Pancreas (tissue), 10 donors: Measurements from ENCODE around the gene IRF1. TPM values are rescaled to one million over a fixed set of nuclear protein-coding genes. Genes with fewer than 3 reads are reported as not detected.

Experiments
- ATAC-seq, 4 donors: fragments of 200-7000 bp; cut with Tn5 transposase; one replicate each; pipeline versions ENCODE4 v1.8.0 to v1.9.1; 2020; ENCODE audit warnings: mild to moderate bottlenecking in 4 of 4, moderate library complexity in 4 of 4
- DNase-seq, 6 donors: peaks; one replicate each; pipeline ENCODE4 v3.0.0-alpha.2; 2020
- FAIRE-seq: peaks from 2 replicates; lab custom pipeline; 2012; peaks lifted over from hg19 to GRCh38; lab: Jason Lieb, UNC
- H3K27ac ChIP-seq, 4 donors: fragments of 200-600 bp; sonication (generic); 1 replicate in 3 of 4; 2 replicates in 1 of 4; pipeline versions ENCODE4 v1.5.0 to v1.8.0; 2020
- H3K27me3 ChIP-seq, 4 donors: fragments of 200-600 bp; one replicate each; pipeline ENCODE4 v1.8.0; 2021
- H3K36me3 ChIP-seq, 3 donors: fragments of 200-600 bp; sonication (generic) in 1 of 3; one replicate each; pipeline versions ENCODE4 v1.5.0 to v1.8.0; 2020 to 2021
- H3K4me1 ChIP-seq, 3 donors: fragments of 200-600 bp; one replicate each; pipeline ENCODE4 v1.8.0; 2021
- H3K4me3 ChIP-seq, 4 donors: fragments of 200-600 bp; sonication (generic) in 2 of 4; one replicate each; pipeline versions ENCODE4 v1.5.0 to v1.8.0; 2020 to 2021
- H3K9me3 ChIP-seq, 4 donors: fragments of 200-600 bp; one replicate each; pipeline ENCODE4 v1.8.0; 2021
- WGBS, 2 donors: extraction: QIAGEN DNeasy Blood & Tissue Kit; methylation state at CpG; one replicate each; pipeline ENCODE4 v1.1.7; 2013; 5-methylcytosine and 5-hydroxymethylcytosine counted together
- intact Hi-C, 3 donors: fragments of 100-400 bp; cut with DNase I; formaldehyde crosslinking; loops; one replicate each; pipeline versions ENCODE4 v1.11.1 to v1.14.2; 2022
- polyA plus RNA-seq, 2 donors: library from polyadenylated mRNA; stranded (reverse); fragments of 200-250 nt; gene quantifications; one replicate each; pipeline ENCODE4 v1.2.3, GENCODE V29; 2013
- total RNA-seq, 6 donors: library from RNA; stranded (reverse); fragmentation: NEBNext Ultra II Directional in 4 of 6; extraction: Animal tissue kit (Norgen Biotek cat#: 25700) in 4 of 6; gene quantifications; one replicate each; pipeline versions ENCODE4 v1.2.1 to v1.2.4, GENCODE V29; 2021 to 2023
- TF ChIP-seq, protein P1 (sequence below), 4 donors: fragments of 200-600 bp; sonication (generic) in 3 of 4; IDR thresholded peaks; one replicate each; pipeline versions ENCODE4 v1.5.0 to v1.8.0; 2021; ENCODE audit warnings: antibody characterized with exemption in 4 of 4
- donor health status: healthy with polysubstance abuse.
- donor health status: DM: no; HTN: no; CAD: no; lungs with moderate emphysema.
- donor health status: DM: no; HTN: no; CAD: no.
- donor health status: control.
- donor health status: control.
- donor health status: Bipolar disorder and iron deficiency.
- donor health status: DM: yes; HTN: yes; CAD: no.
- donor health status: DM: no; HTN: no; CAD: no.
- donor health status: DM: no; HTN: no; CAD: no.
- donor health status: DM: yes; HTN: yes; CAD: no.

Gene IRF1
- total and polyA plus RNA-seq, 8 donors = 7.0 to 30.8 (median 11.1) TPM

DNA sequence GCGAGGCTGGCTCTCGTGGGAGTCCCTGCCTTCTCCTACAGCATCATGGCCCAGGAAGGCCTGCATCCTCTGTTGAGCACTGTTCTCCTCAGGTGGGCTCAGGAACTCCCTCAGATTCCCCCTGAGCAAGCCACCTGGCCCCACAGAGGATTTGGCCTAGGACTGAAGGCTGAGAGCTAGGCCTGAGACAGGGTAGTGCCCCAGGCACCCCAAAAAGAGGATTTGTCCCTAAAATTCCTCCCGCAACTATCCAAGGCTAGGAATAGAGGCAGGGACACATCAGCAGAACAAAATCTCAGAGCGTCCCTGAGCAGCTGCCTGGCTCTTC lies 11.0 kb upstream of the IRF1 start:
- no peak overlapping the region for H3K4me3 ChIP-seq
- ATAC-seq (no peak), DNase-seq (no peak), FAIRE-seq (no peak)
- H3K27me3 ChIP-seq = no peaks in the 10 kb centered on the region
- TF ChIP-seq, protein P1, sequence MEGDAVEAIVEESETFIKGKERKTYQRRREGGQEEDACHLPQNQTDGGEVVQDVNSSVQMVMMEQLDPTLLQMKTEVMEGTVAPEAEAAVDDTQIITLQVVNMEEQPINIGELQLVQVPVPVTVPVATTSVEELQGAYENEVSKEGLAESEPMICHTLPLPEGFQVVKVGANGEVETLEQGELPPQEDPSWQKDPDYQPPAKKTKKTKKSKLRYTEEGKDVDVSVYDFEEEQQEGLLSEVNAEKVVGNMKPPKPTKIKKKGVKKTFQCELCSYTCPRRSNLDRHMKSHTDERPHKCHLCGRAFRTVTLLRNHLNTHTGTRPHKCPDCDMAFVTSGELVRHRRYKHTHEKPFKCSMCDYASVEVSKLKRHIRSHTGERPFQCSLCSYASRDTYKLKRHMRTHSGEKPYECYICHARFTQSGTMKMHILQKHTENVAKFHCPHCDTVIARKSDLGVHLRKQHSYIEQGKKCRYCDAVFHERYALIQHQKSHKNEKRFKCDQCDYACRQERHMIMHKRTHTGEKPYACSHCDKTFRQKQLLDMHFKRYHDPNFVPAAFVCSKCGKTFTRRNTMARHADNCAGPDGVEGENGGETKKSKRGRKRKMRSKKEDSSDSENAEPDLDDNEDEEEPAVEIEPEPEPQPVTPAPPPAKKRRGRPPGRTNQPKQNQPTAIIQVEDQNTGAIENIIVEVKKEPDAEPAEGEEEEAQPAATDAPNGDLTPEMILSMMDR (IDR thresholded peaks at IDR 0.05) = no peak
- intact Hi-C loops = loop anchor here in 2 of 3 donors (2.0 to 10.0 kb wide), 2 partner anchors 117 to 119 kb away; no protein-coding TSS in a partner anchor
- no peaks in the 10 kb centered on the region for H3K9me3 ChIP-seq
- WGBS, 2 donors = 50% methylated on average over 4 of the region's 4 CpGs
- no peaks in the 10 kb centered on the region for H3K36me3 ChIP-seq
- peaks cover 15 to 53% (median 24%) of the 10 kb centered on the region in 3 donors for H3K4me1 ChIP-seq
- H3K27ac ChIP-seq = peak overlapping the region; percentile 19 to 97 (median 76)

DNA sequence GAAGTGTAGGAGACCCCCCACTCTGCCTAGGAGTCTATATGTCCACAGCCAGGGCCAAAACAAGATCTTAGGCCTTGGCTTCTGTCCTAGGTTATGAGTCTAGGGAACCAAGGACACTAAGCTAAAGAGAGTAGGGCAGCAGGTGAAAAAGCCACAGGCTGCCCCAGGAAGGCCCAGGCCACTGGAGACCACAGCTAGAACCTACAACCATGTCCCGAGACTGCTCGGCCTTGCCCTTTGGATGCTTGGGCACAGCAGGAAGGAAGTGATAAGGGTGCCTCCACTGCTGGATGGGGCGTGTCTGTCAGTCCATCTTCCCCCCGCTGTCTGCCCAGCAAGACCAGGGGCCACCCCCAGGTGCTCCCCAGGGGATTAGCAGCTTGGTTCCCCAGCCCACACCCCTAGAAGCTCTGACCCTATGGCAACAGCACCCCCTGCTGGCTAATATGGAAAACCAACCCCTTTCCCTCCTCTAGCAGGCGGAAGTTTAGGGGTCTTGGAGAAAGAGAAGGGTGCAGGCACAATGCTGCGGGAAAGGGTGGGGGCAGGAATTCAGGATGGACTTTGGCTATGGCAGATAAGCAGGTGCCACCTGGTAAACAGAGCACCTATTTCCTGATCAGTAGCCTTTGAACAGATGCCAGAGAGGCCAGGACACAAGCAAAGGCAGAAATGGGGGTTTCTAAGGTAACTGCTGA lies 10.5 kb upstream of the IRF1 start:
- H3K4me3 ChIP-seq = no peak overlapping the region
- FAIRE-seq = no peak
- H3K27ac ChIP-seq = peak overlapping the region; percentile 19 to 97 (median 76)
- H3K36me3 ChIP-seq = no peaks in the 10 kb centered on the region
- TF ChIP-seq, protein P1 (IDR thresholded peaks at IDR 0.05) = peak; percentile 55 to 82 (median 78)
- 25 to 29% methylated on average over 6 of the region's 6 CpGs for WGBS, 2 donors
- H3K27me3 ChIP-seq = no peaks in the 10 kb centered on the region
- H3K4me1 ChIP-seq = peaks cover 15 to 53% (median 24%) of the 10 kb centered on the region in 3 donors
- ATAC-seq = peak; percentile 8 to 22 (median 17)
- DNase-seq = peak in 5 of 6 donors; percentile 53 to 70 (median 61)
- no peaks in the 10 kb centered on the region for H3K9me3 ChIP-seq
- intact Hi-C loops = loop anchor here in 2 of 3 donors (2.0 to 10.0 kb wide), 2 partner anchors 116 to 118 kb away; no protein-coding TSS in a partner anchor

DNA sequence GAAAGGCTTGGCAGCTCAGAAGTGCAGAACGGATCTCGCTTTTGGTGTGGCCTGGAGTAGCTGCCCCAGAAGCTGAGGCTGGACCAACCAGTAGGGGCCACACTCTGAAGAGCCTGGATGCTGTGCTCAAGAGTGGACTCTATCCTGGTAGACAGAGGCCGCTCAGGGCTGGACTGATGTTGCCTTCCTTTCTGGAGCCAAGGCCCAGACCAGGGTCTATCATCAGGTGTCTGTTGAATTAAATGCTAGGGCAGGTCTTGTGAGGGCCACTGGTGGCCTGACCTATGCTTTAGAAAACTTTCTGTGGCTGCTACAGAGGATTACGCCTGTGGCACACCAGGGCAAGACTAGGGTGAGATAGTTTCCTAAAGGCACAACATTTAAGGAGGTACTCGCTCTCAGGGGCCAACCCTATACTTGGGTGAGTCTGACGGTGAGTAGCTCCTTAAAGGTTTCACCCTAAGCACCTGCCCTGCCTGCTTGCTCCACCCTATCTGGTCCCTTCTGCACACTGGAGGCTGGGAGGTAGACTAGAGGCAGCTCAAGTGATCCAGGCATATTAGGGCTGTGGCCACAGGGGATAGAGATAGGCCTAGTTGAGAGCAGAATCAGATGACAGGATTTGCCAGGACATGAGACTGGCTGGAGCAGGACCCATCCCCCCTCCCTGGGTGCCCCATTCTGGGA lies 9.8 kb upstream of the IRF1 start:
- DNase-seq = peak in 1 of 6 donors; percentile 19
- no peaks in the 10 kb centered on the region for H3K9me3 ChIP-seq
- no peak overlapping the region for H3K4me3 ChIP-seq
- FAIRE-seq = no peak
- no peaks in the 10 kb centered on the region for H3K36me3 ChIP-seq
- TF ChIP-seq, protein P1 (IDR thresholded peaks at IDR 0.05) = no peak
- no peaks in the 10 kb centered on the region for H3K27me3 ChIP-seq
- H3K27ac ChIP-seq = peak overlapping the region; percentile 19 to 97 (median 76)
- intact Hi-C loops = loop anchor here in 2 of 3 donors (2.0 to 10.0 kb wide), 2 partner anchors 116 to 118 kb away; no protein-coding TSS in a partner anchor
- WGBS, 2 donors = 93 to 99% methylated on average over 6 of the region's 6 CpGs
- H3K4me1 ChIP-seq = peaks cover 15 to 55% (median 24%) of the 10 kb centered on the region in 3 donors
- no peak for ATAC-seq

DNA sequence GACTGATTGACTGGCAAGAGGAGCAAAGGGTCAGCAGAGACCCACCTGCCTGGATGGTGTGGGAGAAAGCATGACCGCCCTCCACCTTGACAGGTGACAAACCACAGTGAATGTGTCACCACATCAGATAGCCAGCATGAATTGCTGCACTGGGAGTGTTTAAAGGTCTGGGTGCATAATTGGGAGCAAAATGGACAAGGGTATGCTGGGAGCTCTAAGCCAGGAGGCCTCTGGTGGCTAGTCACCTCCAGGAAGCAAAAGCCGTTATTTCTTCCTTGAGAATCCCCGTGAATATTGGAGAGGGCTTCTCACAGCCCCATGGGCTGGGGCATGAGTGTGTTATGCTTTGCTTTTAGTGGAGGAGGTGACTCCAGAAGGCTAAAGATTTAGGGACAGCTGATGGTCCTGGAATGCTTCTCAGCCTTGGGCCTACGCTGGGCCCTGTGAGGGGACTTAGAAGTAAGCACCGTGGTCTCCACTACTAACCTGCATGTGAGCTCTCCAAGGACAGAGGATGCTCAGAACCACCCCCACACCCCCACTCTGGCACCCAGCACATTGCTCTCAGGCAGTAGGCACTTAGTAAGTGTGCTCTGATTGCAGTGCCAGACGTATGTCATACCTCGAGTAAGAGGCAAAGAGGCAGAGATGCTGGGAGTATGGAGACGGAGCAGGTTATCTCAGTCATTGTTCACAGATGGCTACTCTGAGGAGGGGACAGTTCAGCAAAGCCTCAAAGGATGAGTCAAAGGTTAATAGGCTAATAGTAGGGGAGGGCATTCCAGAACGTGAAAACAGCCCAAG lies 9.1 kb upstream of the IRF1 start:
- TF ChIP-seq, protein P1 (IDR thresholded peaks at IDR 0.05) = no peak
- Histone ChIP-seq H3K4me3 (no peak overlapping the region), H3K4me1 (peaks cover 15 to 62% (median 24%) of the 10 kb centered on the region in 3 donors), H3K27me3 (no peaks in the 10 kb centered on the region), H3K27ac (peak overlapping the region in 3 of 4 donors; percentile 57 to 97 (median 96)), H3K9me3 (no peaks in the 10 kb centered on the region), H3K36me3 (no peaks in the 10 kb centered on the region)
- intact Hi-C loops = loop anchor here in 2 of 3 donors (2.0 to 10.0 kb wide), 2 partner anchors 115 to 117 kb away; no protein-coding TSS in a partner anchor
- no peak for FAIRE-seq
- 49 to 55% methylated on average over 9 of the region's 9 CpGs for WGBS, 2 donors
- peak in 2 of 6 donors; percentile 22 to 23 for DNase-seq
- no peak for ATAC-seq
